ENCODE results near the gene ARHGEF12.

The ARHGEF12 gene

DNA sequence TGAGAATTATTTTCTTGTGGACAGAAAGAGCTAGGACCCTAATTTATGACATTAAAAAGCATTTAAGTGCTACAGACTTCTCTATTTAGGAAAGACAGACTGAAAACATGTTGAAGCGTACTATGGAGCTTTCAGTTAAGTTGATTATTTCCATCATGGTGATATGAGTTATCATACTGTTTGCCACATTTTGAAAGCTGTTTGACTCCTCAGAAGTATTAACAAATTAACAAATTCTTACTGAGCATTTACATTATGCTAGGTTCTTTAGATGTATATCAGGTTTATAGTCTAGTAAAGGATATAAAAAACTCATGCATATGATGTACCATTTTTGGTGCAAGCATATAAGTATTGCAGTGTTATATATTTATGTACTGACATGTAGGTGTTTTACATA, 50.1 kb downstream of the ARHGEF12 start:
- DNase-seq (ENCODE audit: low spot score): no peak

DNA sequence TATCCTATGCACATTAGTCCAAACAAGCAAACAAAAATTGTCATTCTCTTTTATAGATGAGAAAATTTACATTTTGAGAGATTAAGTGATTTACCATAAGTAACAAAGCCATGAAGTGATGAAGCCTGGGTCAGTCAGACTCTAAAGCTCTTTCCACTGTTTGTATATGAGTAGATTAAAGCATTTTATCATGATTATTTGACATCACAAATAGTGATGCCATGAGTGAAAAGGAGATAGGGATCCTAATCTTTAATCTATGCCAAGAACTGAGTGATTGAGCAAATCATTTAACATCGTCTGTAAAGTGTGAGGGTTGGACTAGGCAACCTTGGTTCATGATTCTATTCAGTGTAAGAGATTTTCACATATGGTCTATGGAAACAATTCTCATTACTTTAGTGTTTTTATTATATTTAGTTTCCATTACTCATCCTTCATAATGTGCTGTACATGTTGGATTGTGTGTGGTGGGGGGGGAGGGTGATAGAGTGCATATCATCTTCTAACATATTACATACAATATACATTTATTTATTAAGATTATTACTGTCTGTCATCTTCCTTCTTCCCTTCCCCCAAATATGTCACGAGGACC, 50.7 kb downstream of the ARHGEF12 start:
- DNase-seq (ENCODE audit: low spot score): no peak

DNA sequence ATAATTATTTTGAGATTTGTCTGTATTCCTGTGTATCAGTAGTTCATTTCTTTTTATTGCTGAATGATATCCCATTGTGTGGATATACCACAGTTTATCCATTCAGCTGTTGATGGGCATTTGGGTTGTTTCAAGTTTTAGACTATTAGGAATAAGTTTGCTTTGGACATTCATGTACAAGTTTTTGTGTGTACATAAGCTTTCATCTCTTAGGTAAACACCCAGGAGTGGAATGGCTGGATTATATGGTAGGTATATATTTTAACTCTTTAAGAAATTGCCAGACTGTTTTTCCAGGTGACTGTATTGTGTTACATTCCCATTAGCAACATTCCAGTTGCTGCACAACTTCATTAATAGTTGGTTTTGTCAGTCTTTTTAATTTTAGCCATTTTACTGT, 52.0 kb downstream of the ARHGEF12 start:
- no peak for DNase-seq (ENCODE audit: low spot score)

DNA sequence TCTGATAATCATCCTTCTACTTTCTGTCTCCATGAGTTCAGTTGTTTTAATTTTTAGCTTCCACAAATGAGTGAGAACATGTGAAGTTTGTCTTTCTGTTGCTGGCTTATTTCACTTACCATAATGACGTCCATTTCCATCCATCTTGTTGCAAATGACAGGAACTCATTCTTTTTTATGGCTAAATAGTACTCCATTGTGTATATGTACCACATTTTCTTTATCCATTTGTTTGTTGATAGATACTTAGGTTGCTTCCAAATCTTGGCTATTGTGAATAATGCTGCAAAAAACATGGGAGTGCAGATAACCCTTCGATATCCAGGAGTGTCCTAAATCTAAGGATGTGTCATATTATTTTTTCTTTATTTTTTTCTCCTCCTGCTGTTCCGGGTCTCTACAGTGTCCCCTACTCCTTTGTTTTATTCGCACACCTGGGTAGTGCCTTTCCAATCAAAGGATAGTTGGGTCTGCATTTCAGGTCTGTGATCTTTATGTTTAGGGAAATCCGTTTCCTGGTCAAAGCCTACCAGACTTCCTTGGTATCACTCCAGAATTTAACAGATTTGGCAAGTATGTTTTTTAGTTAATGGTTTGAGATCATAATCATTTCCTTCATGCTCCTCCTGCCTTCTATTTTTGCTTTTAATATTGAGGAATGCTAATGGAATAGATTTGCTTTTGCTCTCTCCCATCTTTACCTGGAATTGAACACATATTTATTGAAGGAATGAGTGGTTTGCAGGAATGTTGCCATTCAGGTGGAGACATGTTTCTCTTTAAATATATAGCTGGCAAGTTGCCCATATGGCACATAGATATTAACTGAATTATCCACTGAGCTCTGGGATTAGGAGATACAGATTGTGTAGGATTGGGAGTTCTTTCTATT, 53.7 kb downstream of the ARHGEF12 start:
- DNase-seq (ENCODE audit: low spot score): no peak

DNA sequence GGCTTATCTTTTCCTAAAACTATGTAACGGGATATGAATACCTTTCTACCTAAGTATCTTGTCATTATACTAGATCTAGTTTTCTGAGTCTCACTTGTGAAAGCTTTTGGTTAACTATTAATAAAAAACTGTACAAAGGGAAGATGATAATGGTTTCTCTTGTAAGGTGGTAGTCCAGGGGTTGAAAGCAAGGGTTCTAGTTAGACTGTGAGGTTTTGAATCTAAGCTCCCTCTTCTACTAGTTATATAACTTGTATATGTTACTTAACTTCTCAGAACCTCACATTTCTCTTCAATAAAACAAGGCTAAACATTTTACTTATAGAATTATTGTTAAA, 54.3 kb downstream of the ARHGEF12 start:
- DNase-seq (ENCODE audit: low spot score): no peak

DNA sequence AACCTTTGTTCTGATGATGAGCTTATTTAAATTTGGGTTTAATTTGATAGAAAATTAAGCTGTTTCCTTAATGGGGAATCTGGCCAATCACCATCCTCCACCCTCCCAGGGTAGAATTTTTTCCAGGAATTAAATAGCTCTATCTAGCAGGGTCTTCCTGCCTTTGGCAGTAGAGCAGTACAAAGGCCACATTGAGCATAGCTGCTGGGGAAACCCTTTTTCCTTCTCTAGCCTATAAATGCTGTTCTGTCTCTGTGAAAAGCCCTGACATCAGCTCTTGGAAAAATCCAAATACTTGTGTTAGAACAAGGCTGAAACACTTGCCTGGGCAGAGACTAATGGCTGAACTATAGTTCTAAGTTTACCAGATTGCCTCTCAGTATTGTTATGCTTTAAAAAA, 55.1 kb downstream of the ARHGEF12 start:
- DNase-seq (ENCODE audit: low spot score): no peak

DNA sequence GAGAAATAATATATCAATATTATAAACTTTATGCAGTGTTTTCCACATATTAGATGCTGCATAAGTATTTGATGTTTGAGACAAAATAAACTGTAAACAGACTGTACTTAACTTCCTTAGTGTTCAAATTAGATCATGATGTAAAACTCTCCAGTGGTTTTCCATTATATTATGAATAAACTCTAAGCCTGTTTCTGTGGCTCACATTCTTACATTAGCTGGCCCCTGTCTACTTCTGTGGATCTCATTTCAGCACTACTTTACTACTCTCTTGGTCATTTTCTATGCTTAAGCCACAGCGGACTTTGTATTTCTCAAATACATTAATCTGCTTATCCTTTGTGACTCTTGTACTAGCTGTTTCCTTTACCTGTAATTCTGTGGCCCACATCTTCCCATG, 55.6 kb downstream of the ARHGEF12 start:
- no peak for DNase-seq (ENCODE audit: low spot score)

DNA sequence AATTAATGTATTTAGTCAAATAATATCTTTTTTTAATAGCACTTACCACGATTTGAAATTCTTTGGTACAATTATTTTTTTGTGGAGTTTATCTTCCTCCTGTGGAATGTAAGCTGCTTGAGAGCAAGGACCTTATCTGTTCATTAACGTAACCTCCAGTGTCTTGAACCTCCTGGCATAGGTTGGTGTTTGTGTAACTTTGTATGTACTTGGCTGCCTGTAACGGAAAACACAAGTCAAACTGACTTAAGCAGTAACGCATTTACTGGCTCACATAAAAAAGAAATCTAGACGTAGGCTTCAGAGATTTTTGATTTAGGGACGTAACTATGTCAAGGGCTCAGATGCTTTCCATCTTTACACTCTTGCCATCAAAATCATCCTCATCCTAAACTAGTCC, 56.1 kb downstream of the ARHGEF12 start:
- no peak for DNase-seq (ENCODE audit: low spot score)

DNA sequence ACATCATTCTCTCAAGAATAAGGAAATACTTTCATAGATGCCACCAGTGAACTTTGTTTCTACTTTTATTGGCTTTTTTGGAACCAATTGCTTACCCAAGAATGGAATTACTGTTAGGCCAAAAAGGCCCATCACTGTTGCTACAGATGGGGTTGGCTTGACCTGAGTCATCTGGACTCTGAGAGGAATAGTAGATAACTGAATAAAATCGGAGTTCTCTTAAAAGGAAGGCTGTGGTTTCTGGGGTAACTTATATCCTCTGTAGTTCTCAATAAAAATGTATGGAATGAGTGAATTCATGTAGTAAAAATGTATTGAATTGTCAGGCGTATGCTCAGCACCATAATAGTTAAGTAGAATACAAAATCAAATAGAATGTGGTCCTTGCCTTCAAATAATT, 56.6 kb downstream of the ARHGEF12 start:
- DNase-seq (ENCODE audit: low spot score): no peak

DNA sequence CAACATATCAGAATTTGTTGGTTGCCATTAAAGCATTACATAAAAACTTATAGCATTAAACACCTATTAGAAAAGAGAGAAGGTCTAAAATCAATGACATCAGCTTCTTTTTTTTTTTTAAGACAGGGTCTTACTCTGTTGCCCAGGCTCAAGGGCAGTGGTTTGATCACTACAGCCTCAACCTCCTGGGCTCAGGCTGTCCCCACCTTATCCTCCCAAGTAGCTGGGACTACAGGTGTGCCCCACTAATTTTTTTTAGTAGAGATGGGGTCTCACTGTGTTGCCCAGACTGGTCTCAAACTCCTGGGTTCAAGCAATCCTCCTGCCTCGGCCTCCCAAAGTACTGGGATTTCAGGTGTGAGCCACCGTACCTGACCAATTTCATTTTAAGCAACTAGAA, 57.9 kb downstream of the ARHGEF12 start:
- no peak for DNase-seq (ENCODE audit: low spot score)

DNA sequence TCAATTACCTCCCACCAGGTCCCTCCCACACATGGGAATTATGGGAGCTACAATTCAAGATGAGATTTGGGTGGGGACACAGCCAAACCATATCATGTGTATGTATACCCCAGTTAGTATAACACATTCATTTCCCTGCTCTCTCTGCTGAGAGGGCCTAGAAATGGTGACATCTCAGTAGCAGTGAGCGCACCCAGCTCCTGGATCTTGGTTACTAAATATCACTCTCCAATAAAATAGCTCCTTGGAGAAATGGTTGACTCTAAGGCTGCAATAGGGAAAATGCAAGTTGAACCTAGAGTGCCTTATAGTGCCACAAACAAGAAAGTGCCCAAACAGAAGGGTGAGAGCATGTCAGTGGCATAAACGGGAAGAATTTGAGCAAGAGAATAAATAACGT, 59.6 kb downstream of the ARHGEF12 start:
- DNase-seq (ENCODE audit: low spot score): no peak

DNA sequence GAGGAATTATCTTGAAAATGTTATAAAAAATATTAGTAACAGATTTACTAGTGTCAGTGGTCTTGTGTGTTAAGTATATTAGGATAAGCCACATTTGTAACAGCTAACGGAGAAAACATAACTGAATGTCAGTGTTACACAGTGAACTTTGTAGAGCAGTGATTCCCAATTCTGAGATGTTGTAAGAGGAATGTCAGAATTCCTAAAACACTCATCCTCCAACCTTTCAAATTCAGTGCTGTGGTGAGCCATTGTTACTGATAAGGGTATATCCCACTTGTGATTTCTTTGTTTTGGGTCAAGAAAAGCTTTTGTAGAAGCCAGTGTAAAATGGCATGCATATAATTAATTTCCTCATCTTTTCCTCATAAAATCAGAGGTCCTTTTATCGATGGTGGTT, 61.9 kb downstream of the ARHGEF12 start:
- DNase-seq (ENCODE audit: low spot score): no peak

DNA sequence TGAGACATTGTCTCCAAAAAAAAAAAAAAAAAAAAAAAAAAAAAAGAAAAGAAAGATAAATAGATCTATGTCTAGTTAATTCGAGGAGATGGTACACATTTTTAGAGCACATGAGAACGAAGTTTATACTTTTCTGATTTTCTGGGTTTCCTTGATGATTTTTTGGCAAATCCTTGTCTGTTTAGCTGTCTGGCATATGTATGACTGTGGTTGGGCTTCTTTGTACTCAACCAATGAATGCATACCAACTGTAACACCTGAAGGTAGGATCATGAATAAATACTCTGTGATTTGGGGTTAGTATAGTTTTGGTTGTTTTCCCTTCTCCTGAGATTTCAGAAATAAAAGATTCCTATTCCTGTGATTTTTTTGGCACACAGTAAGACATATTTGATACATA, 63.1 kb downstream of the ARHGEF12 start:
- DNase-seq (ENCODE audit: low spot score): no peak

DNA sequence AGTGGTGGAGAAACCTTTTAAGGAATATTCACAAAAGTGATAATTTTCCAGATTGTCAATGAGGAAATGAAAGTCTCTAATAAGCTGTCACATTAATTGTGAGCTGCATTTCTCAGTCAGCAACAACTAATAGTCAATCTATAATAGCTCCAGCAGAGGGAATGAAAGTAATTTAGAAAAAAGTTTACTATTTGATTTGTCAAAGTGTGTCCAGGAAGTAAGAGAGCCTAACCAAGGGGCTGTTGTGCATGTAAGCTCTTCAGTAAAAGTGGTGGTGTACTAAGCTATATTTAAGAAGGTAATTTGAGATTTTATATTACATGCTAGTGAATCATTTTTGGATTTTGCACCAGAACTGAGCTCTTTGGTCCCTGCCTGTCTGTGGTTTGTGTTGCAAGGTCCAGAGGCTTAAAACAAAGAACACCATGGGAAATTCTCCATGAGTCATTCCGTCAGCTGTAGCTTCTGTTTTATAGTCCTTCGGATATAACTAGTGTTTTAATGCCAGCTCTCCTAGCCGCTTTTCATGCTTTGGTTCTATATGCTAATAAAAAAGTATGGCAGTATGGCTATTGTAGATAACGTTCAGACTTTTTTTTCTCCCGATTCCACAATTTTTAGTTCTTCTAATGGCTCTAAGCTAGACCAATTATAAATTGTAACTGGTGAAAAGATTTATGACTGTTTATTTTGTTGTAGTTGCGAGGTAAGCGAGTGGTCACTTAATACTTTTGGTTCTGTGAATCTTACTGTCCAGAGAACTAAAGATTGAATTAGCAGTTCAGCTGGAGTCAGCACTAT, 64.6 kb downstream of the ARHGEF12 start:
- no peak for DNase-seq (ENCODE audit: low spot score)

DNA sequence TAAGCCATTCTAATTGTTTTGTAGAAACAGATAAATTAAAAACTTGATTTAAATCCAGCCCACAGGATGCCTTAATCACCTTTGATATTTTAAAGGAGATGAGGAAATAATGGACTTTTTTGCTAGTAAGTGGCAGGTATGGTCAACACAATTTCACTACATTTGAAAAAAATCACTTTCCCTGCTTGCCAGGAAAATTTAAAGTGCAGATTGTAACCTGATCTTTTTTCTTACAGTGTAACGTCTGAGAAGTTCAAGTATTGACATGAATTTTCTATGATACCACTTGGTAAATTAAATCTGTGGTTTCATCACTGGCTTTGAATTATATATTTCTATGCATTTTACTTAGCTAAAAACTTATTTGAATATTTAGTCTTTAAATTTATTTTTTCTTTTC, 65.3 kb downstream of the ARHGEF12 start:
- no peak for DNase-seq (ENCODE audit: low spot score)

DNA sequence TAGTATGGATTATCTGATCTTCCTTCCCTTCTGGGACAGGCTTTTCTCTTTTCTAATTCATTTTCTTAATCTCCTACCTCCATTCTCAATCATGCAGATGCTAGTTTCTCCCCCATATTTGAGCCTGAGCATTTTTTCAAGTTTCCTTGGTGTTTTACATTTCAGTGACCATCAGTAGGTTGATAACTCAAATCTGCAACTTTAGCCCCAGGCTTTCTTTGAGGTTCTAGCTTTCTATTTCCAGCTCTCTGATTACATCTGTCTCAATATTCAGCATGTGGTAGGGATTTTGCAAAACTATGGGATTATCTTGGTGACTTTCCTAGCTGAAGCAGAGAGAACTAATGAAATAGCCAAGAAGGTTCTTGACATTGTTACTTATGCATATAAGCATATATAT, 67.8 kb downstream of the ARHGEF12 start:
- DNase-seq (ENCODE audit: low spot score): no peak

DNA sequence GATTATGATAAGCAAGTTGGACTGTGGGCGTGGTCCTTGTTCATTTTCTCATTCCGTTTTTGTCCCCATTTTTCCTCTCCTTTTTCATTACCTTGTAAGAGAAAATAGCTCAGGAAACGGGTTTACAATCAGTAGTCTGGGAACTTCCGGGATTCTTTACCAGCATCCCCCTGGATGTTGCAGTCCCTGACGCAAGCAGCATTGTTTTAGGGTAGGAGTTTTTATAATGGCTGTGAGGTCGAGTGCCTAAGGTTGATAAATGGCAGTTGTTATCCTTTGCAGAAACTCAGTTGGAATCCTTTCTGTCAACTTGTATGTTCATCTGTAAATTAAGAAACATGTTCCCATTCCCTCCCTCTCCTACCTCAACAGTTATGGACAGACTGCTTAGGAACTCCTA, 68.3 kb downstream of the ARHGEF12 start:
- no peak for DNase-seq (ENCODE audit: low spot score)

DNA sequence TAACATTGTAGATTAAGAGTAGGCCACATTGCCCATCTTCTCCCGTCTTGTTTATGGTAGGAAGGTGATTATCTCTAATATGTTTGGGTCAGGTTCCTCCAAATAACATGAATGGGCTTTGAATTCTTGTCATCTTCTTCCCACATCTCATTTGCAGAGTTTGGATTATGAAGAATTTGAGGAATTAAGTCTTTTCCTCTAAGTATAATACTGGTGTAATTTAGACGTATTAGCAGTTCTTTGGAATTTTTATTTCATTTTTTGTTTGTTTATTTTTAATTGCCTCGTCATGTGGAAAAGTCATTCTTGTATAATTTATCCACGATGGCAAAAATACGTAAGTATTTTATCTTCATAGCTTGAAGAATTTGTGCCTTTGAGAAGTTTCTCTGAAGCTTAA, 73.4 kb downstream of the ARHGEF12 start:
- no peak for DNase-seq (ENCODE audit: low spot score)

DNA sequence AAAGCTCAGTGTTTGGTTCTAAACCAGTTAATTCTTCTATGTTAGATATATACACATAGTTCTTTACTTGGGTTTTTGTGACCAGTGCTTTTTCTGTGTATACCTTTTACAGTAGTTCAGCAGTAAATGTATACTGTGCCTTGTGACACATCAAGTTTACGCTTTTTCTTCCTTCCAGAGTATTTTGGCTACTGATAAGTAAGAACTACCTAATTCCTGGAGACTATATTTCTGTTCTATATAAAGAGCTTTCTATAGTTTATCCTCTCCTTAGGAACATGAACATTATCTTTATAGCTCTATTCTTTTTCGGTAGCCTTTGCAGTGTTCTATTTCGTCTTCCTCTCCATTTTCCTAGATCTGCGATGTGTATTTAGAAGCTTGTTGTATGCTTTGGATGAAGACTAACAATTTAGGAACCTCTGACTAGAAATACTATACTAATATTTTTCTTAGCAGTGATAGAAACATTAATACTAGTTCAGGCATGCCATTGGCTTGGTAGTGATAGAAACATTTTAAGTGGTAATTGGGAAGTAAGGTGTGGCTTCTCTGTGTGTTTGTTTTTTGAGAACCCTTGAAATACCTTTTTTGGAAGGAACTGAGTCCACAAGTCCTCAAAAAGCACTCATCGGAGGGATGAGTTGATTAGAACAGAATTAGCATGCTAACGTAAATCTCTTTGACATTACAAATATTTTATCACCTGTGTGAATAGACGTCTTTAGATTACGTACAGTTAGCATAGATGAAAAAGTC, 74.6 kb downstream of the ARHGEF12 start:
- DNase-seq (ENCODE audit: low spot score): no peak

DNA sequence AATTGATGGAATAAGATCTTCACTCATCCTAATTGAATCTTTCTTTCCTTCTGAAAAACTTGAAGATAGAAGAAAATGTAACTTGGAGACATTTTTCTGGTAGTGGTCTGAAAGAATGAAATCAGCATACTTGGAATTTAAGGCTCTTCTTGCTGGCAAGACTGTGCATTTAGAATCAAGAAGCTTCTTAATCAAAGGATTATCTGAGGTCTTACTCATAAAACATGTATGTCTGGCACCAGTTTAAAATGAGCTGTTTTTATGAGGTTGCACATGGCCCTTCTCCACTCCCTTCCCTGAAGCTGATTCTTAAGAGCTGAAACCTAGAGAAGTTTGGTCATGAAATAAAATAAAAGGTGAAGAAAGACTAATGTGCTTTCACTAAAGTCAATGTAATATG, 77.3 kb downstream of the ARHGEF12 start:
- no peak for DNase-seq (ENCODE audit: low spot score)

DNA sequence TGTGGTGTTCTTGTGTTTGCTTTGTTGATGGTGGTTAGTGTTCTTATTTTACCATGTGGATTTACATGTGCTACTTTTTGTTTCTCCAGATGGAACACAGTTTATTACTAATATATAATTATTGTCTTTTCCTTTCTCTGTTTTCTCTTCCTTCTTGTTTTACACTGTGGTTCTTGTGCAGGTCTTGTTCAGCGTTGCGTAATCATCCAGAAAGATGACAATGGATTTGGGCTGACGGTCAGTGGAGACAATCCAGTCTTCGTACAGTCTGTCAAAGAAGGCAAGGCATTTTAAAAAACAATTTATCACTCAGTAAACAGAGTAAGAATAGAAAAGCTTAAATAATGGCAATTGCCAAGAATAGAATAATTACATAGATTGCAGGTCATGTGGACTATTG, 84.4 kb downstream of the ARHGEF12 start:
- DNase-seq (ENCODE audit: low spot score): no peak
